A673 (cell line): ENCODE results near the gene DDR1.

Experiments used
- EZH2 ChIP-seq: fragments of 200-600 bp; sonication (generic); IDR thresholded peaks from 2 replicates; pipeline ENCODE4 v1.6.1; 2017; ENCODE audit warnings: borderline replicate concordance, low read depth, mild to moderate bottlenecking, mixed read lengths, antibody characterized with exemption, low read length; ENCODE audit not compliant: poor library complexity, severe bottlenecking
- TF ChIP-seq, protein P1 (sequence below): fragments of 300-800, 200-600 bp; sonication (generic); conservative IDR thresholded peaks from 2 replicates; pipeline ENCODE4 v1.5.1; 2017; ENCODE audit warnings: low read depth, mild to moderate bottlenecking, antibody characterized with exemption, low read length, moderate library complexity, mixed read lengths

DNA sequence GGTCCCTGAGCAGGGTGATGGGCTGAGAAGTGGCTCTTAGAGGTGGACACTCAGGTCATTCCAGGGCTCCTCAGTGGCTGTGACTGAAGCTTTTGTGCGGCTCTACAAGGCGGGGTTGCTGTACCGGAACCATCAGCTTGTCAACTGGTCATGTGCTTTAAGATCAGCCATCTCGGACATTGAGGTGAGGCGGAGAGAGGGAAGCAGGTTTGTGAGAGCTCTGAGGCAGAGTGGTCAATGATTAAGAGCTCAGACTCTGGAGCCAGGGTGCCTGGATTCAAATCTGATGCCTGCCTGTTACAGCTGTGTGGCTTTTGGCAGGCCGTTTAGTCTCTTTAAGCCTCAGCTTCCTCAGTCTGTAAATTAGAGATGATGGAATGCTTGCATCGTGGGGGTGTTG, 32.7 kb downstream of the DDR1 start:
- TF ChIP-seq, protein P1, sequence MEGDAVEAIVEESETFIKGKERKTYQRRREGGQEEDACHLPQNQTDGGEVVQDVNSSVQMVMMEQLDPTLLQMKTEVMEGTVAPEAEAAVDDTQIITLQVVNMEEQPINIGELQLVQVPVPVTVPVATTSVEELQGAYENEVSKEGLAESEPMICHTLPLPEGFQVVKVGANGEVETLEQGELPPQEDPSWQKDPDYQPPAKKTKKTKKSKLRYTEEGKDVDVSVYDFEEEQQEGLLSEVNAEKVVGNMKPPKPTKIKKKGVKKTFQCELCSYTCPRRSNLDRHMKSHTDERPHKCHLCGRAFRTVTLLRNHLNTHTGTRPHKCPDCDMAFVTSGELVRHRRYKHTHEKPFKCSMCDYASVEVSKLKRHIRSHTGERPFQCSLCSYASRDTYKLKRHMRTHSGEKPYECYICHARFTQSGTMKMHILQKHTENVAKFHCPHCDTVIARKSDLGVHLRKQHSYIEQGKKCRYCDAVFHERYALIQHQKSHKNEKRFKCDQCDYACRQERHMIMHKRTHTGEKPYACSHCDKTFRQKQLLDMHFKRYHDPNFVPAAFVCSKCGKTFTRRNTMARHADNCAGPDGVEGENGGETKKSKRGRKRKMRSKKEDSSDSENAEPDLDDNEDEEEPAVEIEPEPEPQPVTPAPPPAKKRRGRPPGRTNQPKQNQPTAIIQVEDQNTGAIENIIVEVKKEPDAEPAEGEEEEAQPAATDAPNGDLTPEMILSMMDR = no peak
- no peak for TF ChIP-seq EZH2
